Smooth muscle cell (in vitro differentiated cells): ENCODE measurements around the gene LMTK3. TPM values are rescaled to one million over a fixed set of nuclear protein-coding genes. Genes with fewer than 3 reads are reported as not detected.

Experiments
- DNase-seq: peaks from one replicate; lab custom pipeline; 2025; ENCODE audit not compliant: unreplicated experiment; lab: John Stamatoyannopoulos, UW
- H2AFZ ChIP-seq: fragments of 200-600 bp; sonication (generic); 2 replicates; pipeline ENCODE4 v1.6.0; 2016; ENCODE audit warnings: antibody characterized with exemption, low read depth, mild to moderate bottlenecking
- H3F3A ChIP-seq: fragments of 200-600 bp; sonication (generic); 2 replicates; pipeline ENCODE4 v1.6.0; 2017; ENCODE audit warnings: antibody characterized with exemption, low read depth
- H3K27ac ChIP-seq: fragments of 200-600 bp; sonication (generic); 2 replicates; pipeline ENCODE4 v1.5.1; 2016; ENCODE audit warnings: low read depth, mild to moderate bottlenecking
- H3K27me3 ChIP-seq: fragments of 200-600 bp; sonication (generic); 2 replicates; pipeline ENCODE4 v1.6.1; 2016; ENCODE audit warnings: low read depth, mild to moderate bottlenecking
- H3K36me3 ChIP-seq: fragments of 200-600 bp; sonication (generic); 2 replicates; pipeline ENCODE4 v1.5.1; 2016; ENCODE audit warnings: low read depth
- H3K4me1 ChIP-seq: fragments of 200-600 bp; sonication (generic); 2 replicates; pipeline ENCODE4 v1.5.1; 2016; ENCODE audit warnings: low read depth
- H3K4me2 ChIP-seq: fragments of 200-600 bp; sonication (generic); 2 replicates; pipeline ENCODE4 v1.6.0; 2016; ENCODE audit warnings: mild to moderate bottlenecking
- H3K4me3 ChIP-seq: fragments of 200-600 bp; sonication (generic); 2 replicates; pipeline ENCODE4 v1.5.1; 2016; ENCODE audit warnings: mild to moderate bottlenecking
- H3K79me2 ChIP-seq: fragments of 200-600 bp; sonication (generic); 2 replicates; pipeline ENCODE4 v1.6.0; 2016; ENCODE audit warnings: low read depth, mild to moderate bottlenecking
- H3K9ac ChIP-seq: fragments of 200-600 bp; sonication (generic); 2 replicates; pipeline ENCODE4 v1.6.0; 2016; ENCODE audit warnings: low read depth
- H3K9me3 ChIP-seq: fragments of 200-600 bp; sonication (generic); replicated peaks from 2 replicates; pipeline ENCODE4 v1.5.1; 2016; ENCODE audit warnings: low read depth
- H4K20me1 ChIP-seq: fragments of 200-600 bp; sonication (generic); 2 replicates; pipeline ENCODE4 v1.6.0; 2016; ENCODE audit warnings: low read depth
- WGBS: methylation state at CpG from one replicate; pipeline ENCODE4 v1.1.7; 2016; ENCODE audit warnings: low lambda C conversion rate; 5-methylcytosine and 5-hydroxymethylcytosine counted together
- polyA plus RNA-seq: library from polyadenylated mRNA; unstranded; fragments of >200 nt; fragmentation: Nextera tagmentation; extraction: Ambion mirVana; gene quantifications from 2 replicates; pipeline ENCODE4 v1.2.1, GENCODE V29; 2016
- total RNA-seq: library from RNA; depleted of rRNA; stranded (reverse); fragments of >200 nt; gene quantifications from 2 replicates; pipeline ENCODE4 v1.2.3, GENCODE V29; 2014
- TF ChIP-seq, protein P1 (sequence below): fragments of 200-600 bp; sonication (generic); IDR thresholded peaks from 2 replicates; pipeline ENCODE4 v1.5.1; 2017; ENCODE audit warnings: borderline replicate concordance, mild to moderate bottlenecking, antibody characterized with exemption; ENCODE audit not compliant: insufficient read depth, poor library complexity, severe bottlenecking

The LMTK3 gene
- total and polyA plus RNA-seq, 2 experiments from 2014 or later, result 0.66 to 3.1 TPM

- no peak overlapping the region for H3K9ac ChIP-seq
- no peak overlapping the region for H3K4me3 ChIP-seq
- H4K20me1 ChIP-seq, result peaks cover 6% of the 10 kb centered on the region
- no peak overlapping the region for H2AFZ ChIP-seq
- 90% methylated on average over 15 of the region's 15 CpGs for WGBS
- H3K79me2 ChIP-seq, result peaks cover 21% of the 10 kb centered on the region
- H3K4me2 ChIP-seq, result no peak overlapping the region
- TF ChIP-seq, protein P1, sequence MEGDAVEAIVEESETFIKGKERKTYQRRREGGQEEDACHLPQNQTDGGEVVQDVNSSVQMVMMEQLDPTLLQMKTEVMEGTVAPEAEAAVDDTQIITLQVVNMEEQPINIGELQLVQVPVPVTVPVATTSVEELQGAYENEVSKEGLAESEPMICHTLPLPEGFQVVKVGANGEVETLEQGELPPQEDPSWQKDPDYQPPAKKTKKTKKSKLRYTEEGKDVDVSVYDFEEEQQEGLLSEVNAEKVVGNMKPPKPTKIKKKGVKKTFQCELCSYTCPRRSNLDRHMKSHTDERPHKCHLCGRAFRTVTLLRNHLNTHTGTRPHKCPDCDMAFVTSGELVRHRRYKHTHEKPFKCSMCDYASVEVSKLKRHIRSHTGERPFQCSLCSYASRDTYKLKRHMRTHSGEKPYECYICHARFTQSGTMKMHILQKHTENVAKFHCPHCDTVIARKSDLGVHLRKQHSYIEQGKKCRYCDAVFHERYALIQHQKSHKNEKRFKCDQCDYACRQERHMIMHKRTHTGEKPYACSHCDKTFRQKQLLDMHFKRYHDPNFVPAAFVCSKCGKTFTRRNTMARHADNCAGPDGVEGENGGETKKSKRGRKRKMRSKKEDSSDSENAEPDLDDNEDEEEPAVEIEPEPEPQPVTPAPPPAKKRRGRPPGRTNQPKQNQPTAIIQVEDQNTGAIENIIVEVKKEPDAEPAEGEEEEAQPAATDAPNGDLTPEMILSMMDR, result no peak
- H3K27ac ChIP-seq, result no peak overlapping the region
- no peak for DNase-seq
- H3K9me3 ChIP-seq, result no peaks in the 10 kb centered on the region
- peaks cover 4% of the 10 kb centered on the region for H3K4me1 ChIP-seq
- no peaks in the 10 kb centered on the region for H3K27me3 ChIP-seq
- no peaks in the 10 kb centered on the region for H3K36me3 ChIP-seq
- no peaks in the 10 kb centered on the region for H3F3A ChIP-seq
These were observed 60.8 kb downstream of the LMTK3 start for GRCh38 chr19:48450863-48451262.

DNA sequence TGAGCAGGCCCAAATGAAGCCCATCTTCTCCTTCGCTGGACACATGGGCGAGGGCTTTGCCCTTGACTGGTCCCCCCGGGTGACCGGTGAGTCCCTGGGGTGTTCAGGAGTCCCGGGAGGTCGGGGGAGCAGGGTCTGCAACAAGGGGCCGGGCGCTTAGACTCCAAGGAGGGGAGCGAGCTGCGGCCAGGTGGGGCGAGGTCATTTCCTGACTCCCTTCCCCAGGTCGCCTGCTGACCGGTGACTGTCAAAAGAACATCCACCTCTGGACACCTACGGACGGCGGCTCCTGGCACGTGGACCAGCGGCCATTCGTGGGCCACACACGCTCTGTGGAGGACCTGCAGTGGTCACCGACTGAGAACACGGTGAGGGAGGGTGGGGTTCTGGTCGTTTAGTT is 61.2 kb downstream of the LMTK3 start:
- Histone ChIP-seq H3K4me2 (no peak overlapping the region), H2AFZ (no peak overlapping the region), H3K36me3 (no peaks in the 10 kb centered on the region), H3K27me3 (no peaks in the 10 kb centered on the region), H3F3A (no peaks in the 10 kb centered on the region), H3K9me3 (no peaks in the 10 kb centered on the region), H3K27ac (no peak overlapping the region), H3K79me2 (peaks cover 21% of the 10 kb centered on the region), H3K4me3 (no peak overlapping the region), H3K9ac (no peak overlapping the region), H4K20me1 (peaks cover 1% of the 10 kb centered on the region), H3K4me1 (peaks cover 4% of the 10 kb centered on the region)
- DNase-seq, result no peak
- 99% methylated on average over 22 of the region's 23 CpGs for WGBS
- TF ChIP-seq, protein P1, result no peak

DNA sequence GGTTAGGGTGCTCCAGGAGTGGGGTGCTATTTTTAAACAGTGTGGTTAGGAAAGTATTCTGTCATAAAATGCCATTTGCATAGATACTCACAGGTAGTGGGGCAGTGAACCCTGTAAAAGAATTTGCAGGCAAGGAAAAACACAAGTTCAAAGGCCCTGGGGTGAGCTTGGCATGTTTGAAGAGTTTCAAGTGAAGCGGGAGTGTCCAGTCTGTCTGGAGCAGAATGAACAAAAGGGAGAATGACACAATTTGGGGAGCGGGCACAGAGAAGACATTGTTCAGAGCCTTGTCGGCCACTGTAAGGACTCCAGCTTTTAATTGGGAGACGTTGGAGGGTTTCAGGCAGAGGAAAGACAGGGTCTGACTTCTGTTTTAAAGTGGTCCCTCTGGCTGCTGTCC is 63.1 kb downstream of the LMTK3 start:
- TF ChIP-seq, protein P1, result no peak
- no peak overlapping the region for H3K4me2 ChIP-seq
- DNase-seq, result no peak
- no peak overlapping the region for H3K9ac ChIP-seq
- H3K9me3 ChIP-seq, result no peaks in the 10 kb centered on the region
- H3F3A ChIP-seq, result peaks cover 5% of the 10 kb centered on the region
- no peak overlapping the region for H3K4me3 ChIP-seq
- no peaks in the 10 kb centered on the region for H3K27me3 ChIP-seq
- 97% methylated on average over 4 of the region's 4 CpGs for WGBS
- H3K79me2 ChIP-seq, result peaks cover 21% of the 10 kb centered on the region
- H3K36me3 ChIP-seq, result no peaks in the 10 kb centered on the region
- H3K4me1 ChIP-seq, result peaks cover 13% of the 10 kb centered on the region
- no peaks in the 10 kb centered on the region for H4K20me1 ChIP-seq
- H3K27ac ChIP-seq, result no peak overlapping the region
- no peak overlapping the region for H2AFZ ChIP-seq

DNA sequence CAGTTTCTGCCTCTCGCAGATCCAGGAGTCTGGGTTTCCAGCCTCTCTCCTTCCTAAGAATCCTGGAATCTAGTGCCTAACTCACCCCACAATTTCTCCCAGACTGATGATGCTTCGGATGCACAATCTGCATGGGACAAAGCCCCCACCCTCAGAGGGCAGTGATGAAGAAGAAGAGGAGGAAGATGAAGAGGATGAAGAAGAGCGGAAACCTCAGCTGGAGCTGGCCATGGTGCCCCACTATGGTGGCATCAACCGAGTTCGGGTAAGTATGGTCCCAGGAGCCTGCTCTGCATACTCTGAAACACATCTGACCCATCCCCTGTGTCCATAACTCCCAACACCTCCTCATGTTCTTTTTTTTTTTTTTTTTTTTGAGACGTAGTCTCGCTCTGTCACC is 65.1 kb downstream of the LMTK3 start:
- Histone ChIP-seq H2AFZ (no peak overlapping the region), H3K4me2 (peak overlapping the region; percentile 96), H3K4me1 (peaks cover 13% of the 10 kb centered on the region), H3K27me3 (no peaks in the 10 kb centered on the region), H4K20me1 (no peaks in the 10 kb centered on the region), H3K9ac (peak overlapping the region; percentile 90), H3K4me3 (peak overlapping the region; percentile 88), H3F3A (peaks cover 5% of the 10 kb centered on the region), H3K27ac (peak overlapping the region; percentile 88), H3K9me3 (no peaks in the 10 kb centered on the region), H3K36me3 (no peaks in the 10 kb centered on the region), H3K79me2 (peaks cover 21% of the 10 kb centered on the region)
- TF ChIP-seq, protein P1, result no peak
- WGBS, result 86% methylated on average over 7 of the region's 7 CpGs
- DNase-seq, result no peak
